Fibroblast of lung (primary cell): Measurements from ENCODE around the gene DAZAP2. TPM values are rescaled to one million over a fixed set of nuclear protein-coding genes. Genes with fewer than 3 reads are reported as not detected.
A peak's percentile ranks its signal among the peaks of the same experiment; 100 is the strongest.

Experiments used
- DNase-seq, 2 donors: peaks; one replicate each; pipeline versions ENCODE4 v3.0.0 to v3.0.0-alpha.2; 2010; ENCODE audit warnings: low read depth in 2 of 2
- H2AFZ ChIP-seq: 2 replicates; pipeline ENCODE4 v1.5.1; 2012; ENCODE audit warnings: low read length, control low read depth, inconsistent platforms
- H3K27ac ChIP-seq: 2 replicates; pipeline ENCODE4 v1.5.1; 2011; ENCODE audit warnings: low read length, control low read depth; ENCODE audit not compliant: insufficient read depth
- H3K27me3 ChIP-seq: 2 replicates; pipeline ENCODE4 v1.5.1; 2011; ENCODE audit warnings: mild to moderate bottlenecking, low read length; ENCODE audit not compliant: control insufficient read depth, insufficient read depth
- H3K36me3 ChIP-seq: 2 replicates; pipeline ENCODE4 v1.5.1; 2011; ENCODE audit warnings: low read length; ENCODE audit not compliant: control insufficient read depth, insufficient read depth
- H3K4me1 ChIP-seq: 2 replicates; pipeline ENCODE4 v1.5.1; 2011; ENCODE audit warnings: low read length; ENCODE audit not compliant: control insufficient read depth, insufficient read depth; ENCODE audit errors: extremely low read depth
- H3K4me2 ChIP-seq: 2 replicates; pipeline ENCODE4 v1.5.1; 2011; ENCODE audit warnings: low read length, control low read depth; ENCODE audit not compliant: insufficient read depth; ENCODE audit errors: extremely low read depth
- H3K4me3 ChIP-seq, 4 experiments: fragments of 200-600 bp in 1 of 4; sonication (generic) in 1 of 4; replicated peaks in 1 of 4; 2 replicates each; pipeline ENCODE4 v1.5.1; 2011 to 2016; ENCODE audit warnings: low read length in 4 of 4, low read depth in 3 of 4, mild to moderate bottlenecking in 3 of 4, control low read depth in 2 of 4, inconsistent platforms in 1 of 4, mixed read lengths in 1 of 4; ENCODE audit not compliant: insufficient read depth in 1 of 4; ENCODE audit errors: control extremely low read depth in 1 of 4
- H3K79me2 ChIP-seq: 2 replicates; pipeline ENCODE4 v1.5.1; 2012; ENCODE audit warnings: mild to moderate bottlenecking, low read length, inconsistent platforms; ENCODE audit not compliant: control insufficient read depth, insufficient read depth
- H3K9ac ChIP-seq: 2 replicates; pipeline ENCODE4 v1.5.1; 2011; ENCODE audit warnings: mild to moderate bottlenecking, low read length, control low read depth; ENCODE audit not compliant: insufficient read depth
- H3K9me3 ChIP-seq: 2 replicates; pipeline ENCODE4 v1.5.1; 2012; ENCODE audit warnings: low read depth, low read length; ENCODE audit not compliant: control insufficient read depth, insufficient read depth
- H4K20me1 ChIP-seq: 2 replicates; pipeline ENCODE4 v1.5.1; 2011; ENCODE audit warnings: low read length; ENCODE audit not compliant: control insufficient read depth, insufficient read depth; ENCODE audit errors: extremely low read depth
- EZH2 ChIP-seq: IDR thresholded peaks from 2 replicates; pipeline ENCODE4 v1.5.1; 2012; ENCODE audit warnings: low read length, control low read depth, mild to moderate bottlenecking; ENCODE audit errors: missing control alignments
- polyA plus RNA-seq, 2 donors: library from polyadenylated mRNA; depleted of rRNA in 1 of 2; stranded (reverse) in 1 of 2; unstranded in 1 of 2; fragments of >200 nt; gene quantifications; 2 replicates each; pipeline ENCODE4 v1.2.1, GENCODE V29; 2011 to 2012; ENCODE audit warnings: missing spikeins in 1 of 2
- total RNA-seq: library from RNA; depleted of rRNA; stranded (reverse); fragments of >200 nt; gene quantifications from 2 replicates; pipeline ENCODE4 v1.2.1, GENCODE V29; 2014
- TF ChIP-seq, protein P1 (sequence below), 2 donors: IDR thresholded peaks in 1 of 2; conservative IDR thresholded peaks in 1 of 2; 1 replicate in 1 of 2; 2 replicates in 1 of 2; pipeline ENCODE4 v1.5.1; 2011 to 2012; ENCODE audit warnings: low read length in 2 of 2, control low read depth in 1 of 2, inconsistent platforms in 1 of 2, low read depth in 1 of 2, mild to moderate bottlenecking in 1 of 2

DAZAP2 gene
- total and polyA plus RNA-seq, 2 donors (not counting 1 experiment from before 2014, with no cell fraction given) = 59.6 to 303 TPM

DNA sequence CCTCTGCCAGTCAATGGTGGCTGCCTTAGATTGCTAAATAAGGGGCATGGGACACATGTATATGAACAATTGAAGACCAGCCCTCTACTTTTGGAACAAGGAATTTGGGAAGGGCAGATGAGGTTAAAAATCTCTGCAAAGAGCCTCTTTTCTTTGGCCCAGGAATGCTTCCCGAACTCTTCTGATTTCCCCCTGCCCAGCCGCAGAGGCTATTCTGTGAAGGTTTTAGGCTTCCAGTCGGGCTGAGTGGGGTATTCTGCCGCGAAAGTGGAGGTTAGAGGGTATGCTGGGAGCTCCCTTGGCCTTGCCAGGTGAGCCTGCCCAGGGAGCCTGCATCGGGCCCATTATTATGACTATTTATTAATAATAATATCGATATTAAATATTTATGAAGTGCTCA, 22.0 kb upstream of the DAZAP2 start:
- no peaks in the 10 kb centered on the region for H3K9me3 ChIP-seq
- peak overlapping the region; percentile 90 for H3K4me2 ChIP-seq
- H3K9ac ChIP-seq = peak overlapping the region; percentile 62
- DNase-seq = no peak
- no peaks in the 10 kb centered on the region for H4K20me1 ChIP-seq
- no peaks in the 10 kb centered on the region for H3K36me3 ChIP-seq
- peak overlapping the region; percentile 52 to 69 (median 64) for H3K4me3 ChIP-seq
- H3K27me3 ChIP-seq = no peaks in the 10 kb centered on the region
- no peaks in the 10 kb centered on the region for H3K79me2 ChIP-seq
- TF ChIP-seq EZH2 = no peak
- TF ChIP-seq, protein P1, sequence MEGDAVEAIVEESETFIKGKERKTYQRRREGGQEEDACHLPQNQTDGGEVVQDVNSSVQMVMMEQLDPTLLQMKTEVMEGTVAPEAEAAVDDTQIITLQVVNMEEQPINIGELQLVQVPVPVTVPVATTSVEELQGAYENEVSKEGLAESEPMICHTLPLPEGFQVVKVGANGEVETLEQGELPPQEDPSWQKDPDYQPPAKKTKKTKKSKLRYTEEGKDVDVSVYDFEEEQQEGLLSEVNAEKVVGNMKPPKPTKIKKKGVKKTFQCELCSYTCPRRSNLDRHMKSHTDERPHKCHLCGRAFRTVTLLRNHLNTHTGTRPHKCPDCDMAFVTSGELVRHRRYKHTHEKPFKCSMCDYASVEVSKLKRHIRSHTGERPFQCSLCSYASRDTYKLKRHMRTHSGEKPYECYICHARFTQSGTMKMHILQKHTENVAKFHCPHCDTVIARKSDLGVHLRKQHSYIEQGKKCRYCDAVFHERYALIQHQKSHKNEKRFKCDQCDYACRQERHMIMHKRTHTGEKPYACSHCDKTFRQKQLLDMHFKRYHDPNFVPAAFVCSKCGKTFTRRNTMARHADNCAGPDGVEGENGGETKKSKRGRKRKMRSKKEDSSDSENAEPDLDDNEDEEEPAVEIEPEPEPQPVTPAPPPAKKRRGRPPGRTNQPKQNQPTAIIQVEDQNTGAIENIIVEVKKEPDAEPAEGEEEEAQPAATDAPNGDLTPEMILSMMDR (conservative IDR thresholded peaks at IDR 0.05 in 1 of 2, IDR thresholded peaks at IDR 0.05 in 1 of 2; ENCODE audit: low read depth in 1 of 2, low read length in 2 of 2) = no peak
- peaks cover 4% of the 10 kb centered on the region for H3K4me1 ChIP-seq
- no peak overlapping the region for H3K27ac ChIP-seq
- H2AFZ ChIP-seq = peak overlapping the region; percentile 23

DNA sequence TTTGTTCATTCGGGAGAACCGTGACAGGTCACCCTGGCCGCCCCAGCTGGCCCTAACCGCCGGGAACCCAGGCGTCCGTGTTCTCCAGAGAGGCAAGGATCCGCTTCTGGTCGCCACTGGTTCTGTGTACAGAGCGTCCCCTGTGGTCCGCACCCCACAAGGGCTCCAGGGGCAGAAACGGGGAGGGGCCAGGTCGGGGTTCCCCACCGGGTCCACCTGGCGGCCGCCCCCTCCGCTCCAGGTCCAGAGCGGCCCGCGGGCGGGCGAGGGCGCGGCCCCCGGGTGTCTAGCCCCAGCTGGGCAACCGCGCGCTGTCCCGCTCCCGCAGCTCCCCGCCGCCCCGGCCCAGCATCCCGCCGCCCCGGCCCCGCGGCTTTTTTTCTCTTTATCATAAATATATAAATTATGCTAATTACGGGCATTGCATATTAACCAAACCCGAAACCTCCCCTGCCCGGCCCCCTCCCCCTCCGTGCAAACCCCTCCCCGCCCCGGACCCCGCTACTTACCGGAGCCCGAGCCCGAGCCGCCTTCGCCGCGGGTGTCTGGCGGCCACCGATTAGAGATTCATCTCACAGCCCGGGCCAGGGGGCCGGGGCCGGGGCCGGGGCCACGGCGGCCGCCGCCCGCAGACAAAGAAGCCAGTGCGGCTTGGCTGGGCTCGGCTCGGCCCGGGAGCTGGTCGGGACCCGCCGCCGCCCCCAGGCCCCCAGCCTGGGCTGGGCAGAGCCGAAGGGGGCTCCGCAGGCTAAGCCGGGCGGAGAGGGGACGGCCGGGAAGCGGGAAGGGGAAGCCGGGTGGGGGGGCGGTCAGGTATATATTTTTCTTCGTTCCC, 21.3 kb upstream of the DAZAP2 start:
- H2AFZ ChIP-seq = peak overlapping the region; percentile 6
- peak overlapping the region; percentile 90 for H3K4me2 ChIP-seq
- H3K27ac ChIP-seq = peak overlapping the region; percentile 78
- H3K9me3 ChIP-seq = no peaks in the 10 kb centered on the region
- peak overlapping the region; percentile 60 to 80 (median 68) for H3K4me3 ChIP-seq
- no peaks in the 10 kb centered on the region for H4K20me1 ChIP-seq
- peak in 1 of 2 donors; percentile 15 for DNase-seq
- no peaks in the 10 kb centered on the region for H3K79me2 ChIP-seq
- H3K27me3 ChIP-seq = no peaks in the 10 kb centered on the region
- no peaks in the 10 kb centered on the region for H3K36me3 ChIP-seq
- TF ChIP-seq EZH2 = no peak
- TF ChIP-seq, protein P1 (conservative IDR thresholded peaks at IDR 0.05 in 1 of 2, IDR thresholded peaks at IDR 0.05 in 1 of 2; ENCODE audit: low read depth in 1 of 2, low read length in 2 of 2) = peak in 1 of 2 donors; percentile 15
- H3K9ac ChIP-seq = peak overlapping the region; percentile 88
- H3K4me1 ChIP-seq = peaks cover 4% of the 10 kb centered on the region

DNA sequence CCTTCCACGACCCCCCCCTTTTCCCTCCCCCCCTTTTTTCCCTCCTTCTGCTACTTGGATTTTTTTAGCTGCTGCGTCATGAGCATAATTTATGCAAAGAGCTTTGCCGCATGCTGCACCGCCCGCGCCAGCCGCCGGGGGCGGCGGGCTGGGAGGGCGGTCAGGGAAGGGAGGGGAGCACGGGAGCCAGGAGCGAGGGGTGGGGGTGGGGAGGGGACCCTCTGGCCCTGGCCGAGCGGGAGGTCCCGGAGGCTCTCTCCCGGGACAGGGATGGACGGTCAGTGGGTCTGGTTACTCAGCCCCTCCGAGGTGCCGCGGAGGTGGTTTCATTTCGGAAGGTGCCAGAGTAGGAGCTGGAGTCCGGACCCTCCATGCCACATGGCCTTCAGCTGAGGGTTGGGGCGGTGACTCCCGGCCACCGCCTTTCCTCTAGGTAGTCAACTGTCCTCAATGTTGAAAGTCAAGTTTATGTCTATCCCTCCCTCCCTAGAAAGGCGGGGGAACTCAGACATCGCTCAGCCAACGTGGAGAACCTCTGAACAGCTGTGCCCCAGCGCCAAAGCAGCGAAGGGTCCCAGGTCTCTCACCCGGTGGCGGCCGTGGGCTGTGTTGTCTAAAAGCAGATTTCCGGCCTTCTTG, 20.5 kb upstream of the DAZAP2 start, which contains the start of gene POU6F1:
Gene POU6F1 (minus strand): TSS at position 95 of the 639 bp plus-strand sequence. CDS start 11,226 bp downstream, outside the sequence.
- TF ChIP-seq EZH2 = no peak
- TF ChIP-seq, protein P1 (conservative IDR thresholded peaks at IDR 0.05 in 1 of 2, IDR thresholded peaks at IDR 0.05 in 1 of 2; ENCODE audit: low read depth in 1 of 2, low read length in 2 of 2) = peak; percentile 46 to 51
- DNase-seq = peak; percentile 81
- Histone ChIP-seq H3K9me3 (no peaks in the 10 kb centered on the region), H3K79me2 (no peaks in the 10 kb centered on the region), H3K36me3 (no peaks in the 10 kb centered on the region), H3K4me3 (peak within 1 kb of the TSS; percentile 60 to 82 (median 74)), H3K27ac (peak within 1 kb of the TSS; percentile 81), H3K27me3 (no peaks in the 10 kb centered on the region), H3K4me1 (peaks cover 4% of the 10 kb centered on the region), H3K4me2 (peak within 1 kb of the TSS; percentile 92), H2AFZ (peak within 1 kb of the TSS; percentile 69), H4K20me1 (no peaks in the 10 kb centered on the region), H3K9ac (peak within 1 kb of the TSS; percentile 88)
